HG03558 (cell line): Measurements from ENCODE around the gene TMEM123.
"Not testable (repeated sequence)": the region's sequence is repeated elsewhere in the genome, so short reads cannot be mapped to it uniquely, and the experiment has no call there.

Experiments used
- ATAC-seq: cut with Tn5 transposase; IDR thresholded peaks from one replicate; pipeline ENCODE4 v1.9.1; 2021; ENCODE audit warnings: moderate number of reproducible peaks; ENCODE audit not compliant: unreplicated experiment; ENCODE audit errors: extremely low read depth

TMEM123 gene

GRCh38 chr11:102451041-102451680 lies 1.4 kb downstream of the TMEM123 start:
- no peak for ATAC-seq

- no peak for ATAC-seq
Measured at GRCh38 chr11:102449651-102450570, 2.7 kb downstream of the TMEM123 start.

GRCh38 chr11:102448869-102449224 lies 3.7 kb downstream of the TMEM123 start:
- no peak for ATAC-seq

GRCh38 chr11:102447941-102448868 lies 4.4 kb downstream of the TMEM123 start:
- no peak for ATAC-seq

GRCh38 chr11:102447193-102447592 lies 5.4 kb downstream of the TMEM123 start:
- no peak for ATAC-seq

GRCh38 chr11:102446606-102447005 lies 6.0 kb downstream of the TMEM123 start:
- ATAC-seq, result no peak

GRCh38 chr11:102444693-102445092 lies 7.9 kb downstream of the TMEM123 start:
- ATAC-seq, result not testable (repeated sequence)

GRCh38 chr11:102444142-102444541 lies 8.4 kb downstream of the TMEM123 start:
- ATAC-seq, result not testable (repeated sequence)

GRCh38 chr11:102439063-102439363 lies 13.6 kb downstream of the TMEM123 start:
- not testable (repeated sequence) for ATAC-seq

GRCh38 chr11:102438311-102439062 lies 14.1 kb downstream of the TMEM123 start:
- no peak for ATAC-seq

- ATAC-seq, result no peak
Measured at GRCh38 chr11:102437727-102438126, 14.8 kb downstream of the TMEM123 start.

GRCh38 chr11:102436976-102437375 lies 15.6 kb downstream of the TMEM123 start:
- no peak for ATAC-seq

- no peak for ATAC-seq
Measured at GRCh38 chr11:102436561-102436960, 16.0 kb downstream of the TMEM123 start.

GRCh38 chr11:102435688-102436087 lies 16.9 kb downstream of the TMEM123 start:
- ATAC-seq, result no peak

GRCh38 chr11:102433571-102433970 lies 19.0 kb downstream of the TMEM123 start:
- not testable (repeated sequence) for ATAC-seq

- ATAC-seq, result not testable (repeated sequence)
Measured at GRCh38 chr11:102432560-102432959, 20.0 kb downstream of the TMEM123 start.

- no peak for ATAC-seq
Measured at GRCh38 chr11:102431404-102431803, 21.2 kb downstream of the TMEM123 start.

GRCh38 chr11:102430158-102430836 lies 22.3 kb downstream of the TMEM123 start:
- ATAC-seq, result peak; percentile 85

GRCh38 chr11:102429691-102430090 lies 22.9 kb downstream of the TMEM123 start:
- no peak for ATAC-seq
